DND-41 (cell line): ENCODE data around the gene C4BPA.

Source experiments
- CTCF ChIP-seq: IDR thresholded peaks from 2 replicates; pipeline ENCODE4 v1.5.1; 2012; ENCODE audit warnings: borderline replicate concordance, low read length, moderate library complexity, mild to moderate bottlenecking; ENCODE audit not compliant: poor library complexity, severe bottlenecking; ENCODE audit errors: extremely low read depth
- EZH2 ChIP-seq: IDR thresholded peaks from 3 replicates; pipeline ENCODE4 v1.6.1; 2012; ENCODE audit warnings: borderline replicate concordance, low read depth, mild to moderate bottlenecking, moderate library complexity, low read length, inconsistent platforms; ENCODE audit not compliant: severe bottlenecking

- TF ChIP-seq CTCF (no peak), EZH2 (no peak)
These were observed 25.4 kb upstream of the C4BPA start for GRCh38 chr1:207078578-207079132.
